Fibroblast of skin of abdomen (primary cell): ENCODE results near the gene AHSG.

Experiments
- DNase-seq: peaks from one replicate; pipeline ENCODE4 v3.0.0-alpha.2; 2013

AHSG gene

GRCh38 chr3:186643493-186643892 lies 30.6 kb downstream of the AHSG start:
- DNase-seq: no peak

GRCh38 chr3:186644683-186645082 lies 31.8 kb downstream of the AHSG start:
- no peak for DNase-seq

GRCh38 chr3:186646106-186646505 lies 33.2 kb downstream of the AHSG start:
- DNase-seq: no peak

- DNase-seq: no peak
These were observed 34.0 kb downstream of the AHSG start for GRCh38 chr3:186646841-186647240.

GRCh38 chr3:186648851-186649250 lies 36.0 kb downstream of the AHSG start:
- DNase-seq: no peak

- no peak for DNase-seq
These were observed 38.9 kb downstream of the AHSG start for GRCh38 chr3:186651678-186652215.

- no peak for DNase-seq
These were observed 40.3 kb downstream of the AHSG start for GRCh38 chr3:186653080-186653707.

- no peak for DNase-seq
These were observed 41.1 kb downstream of the AHSG start for GRCh38 chr3:186653984-186654383.

- no peak for DNase-seq
These were observed 50.7 kb downstream of the AHSG start for GRCh38 chr3:186663361-186664118.

- DNase-seq: no peak
These were observed 51.2 kb downstream of the AHSG start for GRCh38 chr3:186664119-186664495.

- DNase-seq: no peak
These were observed 51.6 kb downstream of the AHSG start for GRCh38 chr3:186664506-186664905.

GRCh38 chr3:186665625-186666188 lies 52.8 kb downstream of the AHSG start, which contains the start of gene HRG:
Gene HRG, plus strand, starts transcription at chr3:186666014. Its CDS starts 18 bp downstream, at chr3:186666032.
- DNase-seq: no peak

GRCh38 chr3:186668426-186668825 lies 55.6 kb downstream of the AHSG start:
- no peak for DNase-seq

- DNase-seq: no peak
These were observed 56.7 kb downstream of the AHSG start for GRCh38 chr3:186669378-186670084.

- DNase-seq: no peak
These were observed 57.3 kb downstream of the AHSG start for GRCh38 chr3:186670155-186670554.
